CD4-positive, alpha-beta memory T cell (primary cell): ENCODE measurements around the gene ZMYND8. TPM values are rescaled to one million over a fixed set of nuclear protein-coding genes. Genes with fewer than 3 reads are reported as not detected.
"Not testable (repeated sequence)": the region's sequence is repeated elsewhere in the genome, so short reads cannot be mapped to it uniquely, and the experiment has no call there.

Source experiments
- CTCF ChIA-PET: fragments of 350-600 bp; sonication (Branson Sonifier 250); formaldehyde crosslinking; loops from one replicate; lab custom pipeline; 2021; ENCODE audit warnings: inconsistent platforms; ENCODE audit not compliant: partially characterized antibody; lab: Charles Lee
- POLR2A ChIA-PET: fragments of 350-600 bp; sonication (Branson Sonifier 250); formaldehyde crosslinking; loops from one replicate; lab custom pipeline; 2021; ENCODE audit not compliant: partially characterized antibody; lab: Charles Lee
- DNase-seq, 5 donors: peaks; one replicate each; pipeline versions ENCODE4 v3.0.0 to v3.0.0-alpha.2; 2020 to 2022; ENCODE audit warnings: mixed read lengths in 1 of 5
- H3K27ac ChIP-seq: one replicate; pipeline ENCODE4 v1.7.0; 2013; ENCODE audit warnings: low read depth, low read length
- H3K27me3 ChIP-seq: 2 replicates; pipeline ENCODE4 v1.7.0; 2013; ENCODE audit warnings: mild to moderate bottlenecking, low read length, moderate library complexity; ENCODE audit not compliant: insufficient read depth
- H3K36me3 ChIP-seq: 2 replicates; pipeline ENCODE4 v1.7.0; 2013; ENCODE audit warnings: mild to moderate bottlenecking, low read length, moderate library complexity; ENCODE audit not compliant: insufficient read depth
- H3K4me1 ChIP-seq: 2 replicates; pipeline ENCODE4 v1.7.0; 2013; ENCODE audit warnings: mild to moderate bottlenecking, low read length, moderate library complexity; ENCODE audit not compliant: insufficient read depth
- H3K4me3 ChIP-seq, 2 donors: one replicate each; pipeline ENCODE4 v1.7.0; 2013; ENCODE audit warnings: low read length in 2 of 2, mild to moderate bottlenecking in 1 of 2
- H3K9me3 ChIP-seq, 2 donors: one replicate each; pipeline ENCODE4 v1.7.0; 2013; ENCODE audit warnings: low read length in 2 of 2, control low read depth in 1 of 2; ENCODE audit not compliant: control insufficient read depth in 1 of 2
- H3K27ac Mint-ChIP-seq, 7 donors: one replicate each; pipeline ENCODE4 v1.8.0; 2020 to 2021; ENCODE audit warnings: mixed read lengths in 7 of 7, mild to moderate bottlenecking in 6 of 7, inconsistent platforms in 3 of 7, moderate library complexity in 3 of 7
- H3K27me3 Mint-ChIP-seq, 2 donors: one replicate each; pipeline ENCODE4 v1.8.0; 2020 to 2021; ENCODE audit warnings: mixed read lengths in 2 of 2
- H3K36me3 Mint-ChIP-seq, 2 donors: one replicate each; pipeline ENCODE4 v1.8.0; 2020 to 2021; ENCODE audit warnings: mixed read lengths in 2 of 2, inconsistent platforms in 1 of 2, mild to moderate bottlenecking in 1 of 2
- H3K4me1 Mint-ChIP-seq, 4 donors: one replicate each; pipeline ENCODE4 v1.8.0; 2020 to 2021; ENCODE audit warnings: mixed read lengths in 4 of 4, mild to moderate bottlenecking in 1 of 4
- H3K4me3 Mint-ChIP-seq, 8 donors: one replicate each; pipeline ENCODE4 v1.8.0; 2020 to 2021; ENCODE audit warnings: mixed read lengths in 8 of 8, mild to moderate bottlenecking in 7 of 8, moderate library complexity in 6 of 8, inconsistent platforms in 3 of 8
- H3K9me3 Mint-ChIP-seq, 8 donors: one replicate each; pipeline ENCODE4 v1.8.0; 2020 to 2021; ENCODE audit warnings: mixed read lengths in 8 of 8, mild to moderate bottlenecking in 5 of 8, inconsistent platforms in 3 of 8, moderate library complexity in 1 of 8
- intact Hi-C: fragments of 100-400 bp; cut with micrococcal nuclease; formaldehyde crosslinking; loops from one replicate; pipeline ENCODE4 v1.15.1; 2023
- polyA plus RNA-seq, 2 donors: library from polyadenylated mRNA; unstranded; fragments of 300-500 nt; fragmentation: Illumina TruSeq; gene quantifications; one replicate each; pipeline ENCODE4 v1.2.3, GENCODE V29; 2021
- total RNA-seq, 2 experiments: library from RNA; stranded (reverse); gene quantifications; one replicate each; pipeline ENCODE4 v1.2.3, GENCODE V29; 2021

The ZMYND8 gene
- total and polyA plus RNA-seq, 4 experiments from 2014 or later = 3.5 to 48.5 (median 33.9) TPM

- Histone ChIP-seq H3K27ac (no peak overlapping the region), H3K36me3 (peaks cover 77% of the 10 kb centered on the region), H3K9me3 (no peaks in the 10 kb centered on the region), H3K4me3 (no peak overlapping the region), H3K27me3 (no peaks in the 10 kb centered on the region), H3K4me1 (no peaks in the 10 kb centered on the region)
- Mint-ChIP-seq H3K4me1 (peaks cover 0 to 2% (median under 1%) of the 10 kb centered on the region in 4 donors), H3K36me3 (peaks cover 42 to 85% of the 10 kb centered on the region in 2 donors), H3K4me3 (no peak overlapping the region), H3K9me3 (no peaks in the 10 kb centered on the region), H3K27me3 (no peaks in the 10 kb centered on the region), H3K27ac (peak overlapping the region in 4 of 7 donors; percentile 4 to 65 (median 30))
- intact Hi-C loops = no loop called here
- ChIA-PET CTCF (interaction anchor here (0.8 to 7.1 kb wide), 2 partner anchors 79 to 103 kb away, joined by 3 to 66 read pairs; no protein-coding TSS in a partner anchor), POLR2A (no interaction called here)
- DNase-seq = no peak
Measured at GRCh38 chr20:47280668-47281067, 75.8 kb downstream of the ZMYND8 start.

GRCh38 chr20:47280228-47280627 lies 76.3 kb downstream of the ZMYND8 start:
- CTCF ChIA-PET = interaction anchor here (0.8 to 7.1 kb wide), 2 partner anchors 79 to 104 kb away, joined by 3 to 66 read pairs; no protein-coding TSS in a partner anchor
- peak overlapping the region in 1 of 7 donors; percentile 59 for H3K27ac Mint-ChIP-seq
- H3K4me3 Mint-ChIP-seq = no peak overlapping the region
- peaks cover 41 to 86% of the 10 kb centered on the region in 2 donors for H3K36me3 Mint-ChIP-seq
- Histone ChIP-seq H3K4me1 (no peaks in the 10 kb centered on the region), H3K9me3 (no peaks in the 10 kb centered on the region), H3K27ac (no peak overlapping the region), H3K4me3 (no peak overlapping the region), H3K36me3 (peaks cover 74% of the 10 kb centered on the region), H3K27me3 (no peaks in the 10 kb centered on the region)
- H3K4me1 Mint-ChIP-seq = peaks cover 0 to 3% (median under 1%) of the 10 kb centered on the region in 4 donors
- POLR2A ChIA-PET = no interaction called here
- H3K9me3 Mint-ChIP-seq = no peaks in the 10 kb centered on the region
- no peaks in the 10 kb centered on the region for H3K27me3 Mint-ChIP-seq
- no peak for DNase-seq
- intact Hi-C loops = no loop called here

GRCh38 chr20:47278907-47279348 lies 77.6 kb downstream of the ZMYND8 start:
- no peaks in the 10 kb centered on the region for H3K27me3 ChIP-seq
- H3K27me3 Mint-ChIP-seq = no peaks in the 10 kb centered on the region
- H3K9me3 ChIP-seq = no peaks in the 10 kb centered on the region
- POLR2A ChIA-PET = no interaction called here
- H3K4me1 Mint-ChIP-seq = peaks cover 7 to 9% (median 8%) of the 10 kb centered on the region in 4 donors
- H3K4me1 ChIP-seq = no peaks in the 10 kb centered on the region
- DNase-seq = no peak
- H3K9me3 Mint-ChIP-seq = no peaks in the 10 kb centered on the region
- peaks cover 28 to 82% of the 10 kb centered on the region in 2 donors for H3K36me3 Mint-ChIP-seq
- no peak overlapping the region for H3K27ac ChIP-seq
- no peak overlapping the region for H3K4me3 ChIP-seq
- intact Hi-C loops = no loop called here
- CTCF ChIA-PET = interaction anchor here (0.5 to 7.1 kb wide), 2 partner anchors 9 to 105 kb away, joined by 3 to 66 read pairs; no protein-coding TSS in a partner anchor
- peak overlapping the region in 2 of 7 donors; percentile 48 to 52 for H3K27ac Mint-ChIP-seq
- peaks cover 64% of the 10 kb centered on the region for H3K36me3 ChIP-seq
- H3K4me3 Mint-ChIP-seq = no peak overlapping the region

GRCh38 chr20:47277535-47277872 lies 79.0 kb downstream of the ZMYND8 start:
- H3K4me3 ChIP-seq, H3K9me3 Mint-ChIP-seq, H3K9me3 ChIP-seq, H3K4me3 Mint-ChIP-seq, POLR2A ChIA-PET, H3K27me3 ChIP-seq, DNase-seq, H3K27ac ChIP-seq, H3K4me1 ChIP-seq, H3K27me3 Mint-ChIP-seq, intact Hi-C loops: not testable (repeated sequence)
- H3K27ac Mint-ChIP-seq = peak overlapping the region in 1 of 7 donors; percentile 64
- H3K4me1 Mint-ChIP-seq = peaks cover 7 to 18% (median 13%) of the 10 kb centered on the region in 4 donors
- H3K36me3 ChIP-seq = peaks cover 52% of the 10 kb centered on the region
- H3K36me3 Mint-ChIP-seq = peaks cover 30 to 78% of the 10 kb centered on the region in 2 donors
- CTCF ChIA-PET = interaction anchor here (8.5 kb wide), 1 partner anchor 106 kb away, joined by 646 read pairs; no protein-coding TSS in a partner anchor

- Mint-ChIP-seq H3K27ac (peak overlapping the region in 1 of 7 donors; percentile 11), H3K27me3 (no peaks in the 10 kb centered on the region), H3K36me3 (peaks cover 28 to 79% of the 10 kb centered on the region in 2 donors), H3K4me3 (no peak overlapping the region), H3K9me3 (no peaks in the 10 kb centered on the region), H3K4me1 (peaks cover 7 to 18% (median 13%) of the 10 kb centered on the region in 4 donors)
- DNase-seq = no peak
- Histone ChIP-seq H3K27me3 (no peaks in the 10 kb centered on the region), H3K27ac (no peak overlapping the region), H3K36me3 (peaks cover 48% of the 10 kb centered on the region), H3K4me1 (no peaks in the 10 kb centered on the region), H3K4me3 (no peak overlapping the region), H3K9me3 (no peaks in the 10 kb centered on the region)
- CTCF ChIA-PET = interaction anchor here (7.4 to 8.5 kb wide), 2 partner anchors 107 to 342 kb away, joined by 84 to 646 read pairs; no protein-coding TSS in a partner anchor
- intact Hi-C loops = no loop called here
- POLR2A ChIA-PET = no interaction called here
Measured at GRCh38 chr20:47276851-47277534, 79.5 kb downstream of the ZMYND8 start.

GRCh38 chr20:47276251-47276650 lies 80.2 kb downstream of the ZMYND8 start:
- no peaks in the 10 kb centered on the region for H3K27me3 Mint-ChIP-seq
- Histone ChIP-seq H3K27me3 (no peaks in the 10 kb centered on the region), H3K36me3 (peaks cover 46% of the 10 kb centered on the region), H3K9me3 (no peaks in the 10 kb centered on the region), H3K4me3 (no peak overlapping the region), H3K4me1 (no peaks in the 10 kb centered on the region), H3K27ac (no peak overlapping the region)
- POLR2A ChIA-PET = no interaction called here
- no peaks in the 10 kb centered on the region for H3K9me3 Mint-ChIP-seq
- CTCF ChIA-PET = interaction anchor here (7.4 to 8.5 kb wide), 2 partner anchors 107 to 343 kb away, joined by 84 to 646 read pairs; no protein-coding TSS in a partner anchor
- H3K36me3 Mint-ChIP-seq = peaks cover 20 to 75% of the 10 kb centered on the region in 2 donors
- no peak overlapping the region for H3K4me3 Mint-ChIP-seq
- peaks cover 7 to 18% (median 13%) of the 10 kb centered on the region in 4 donors for H3K4me1 Mint-ChIP-seq
- peak overlapping the region in 3 of 7 donors; percentile 4 to 38 (median 5) for H3K27ac Mint-ChIP-seq
- no peak for DNase-seq
- intact Hi-C loops = no loop called here

GRCh38 chr20:47275548-47275947 lies 81.0 kb downstream of the ZMYND8 start:
- intact Hi-C loops = no loop called here
- no peaks in the 10 kb centered on the region for H3K4me1 ChIP-seq
- Mint-ChIP-seq H3K27me3 (no peaks in the 10 kb centered on the region), H3K36me3 (peaks cover 15 to 71% of the 10 kb centered on the region in 2 donors), H3K9me3 (no peaks in the 10 kb centered on the region), H3K4me1 (peaks cover 7 to 18% (median 13%) of the 10 kb centered on the region in 4 donors), H3K4me3 (no peak overlapping the region), H3K27ac (peak overlapping the region in 2 of 7 donors; percentile 4 to 38)
- H3K27me3 ChIP-seq = no peaks in the 10 kb centered on the region
- ChIA-PET CTCF (interaction anchor here (0.6 to 8.5 kb wide), 6 partner anchors 15 to 344 kb away, joined by 3 to 646 read pairs (median 21); partner anchors contain the start of gene ZMYND8), POLR2A (no interaction called here)
- no peak for DNase-seq
- H3K4me3 ChIP-seq = no peak overlapping the region
- H3K27ac ChIP-seq = no peak overlapping the region
- peaks cover 44% of the 10 kb centered on the region for H3K36me3 ChIP-seq
- H3K9me3 ChIP-seq = no peaks in the 10 kb centered on the region
